Measurements from ENCODE around the gene CAMK2G.
"Not testable (repeated sequence)": the region's sequence is repeated elsewhere in the genome, so short reads cannot be mapped to it uniquely, and the experiment has no call there.

CAMK2G gene

DNA sequence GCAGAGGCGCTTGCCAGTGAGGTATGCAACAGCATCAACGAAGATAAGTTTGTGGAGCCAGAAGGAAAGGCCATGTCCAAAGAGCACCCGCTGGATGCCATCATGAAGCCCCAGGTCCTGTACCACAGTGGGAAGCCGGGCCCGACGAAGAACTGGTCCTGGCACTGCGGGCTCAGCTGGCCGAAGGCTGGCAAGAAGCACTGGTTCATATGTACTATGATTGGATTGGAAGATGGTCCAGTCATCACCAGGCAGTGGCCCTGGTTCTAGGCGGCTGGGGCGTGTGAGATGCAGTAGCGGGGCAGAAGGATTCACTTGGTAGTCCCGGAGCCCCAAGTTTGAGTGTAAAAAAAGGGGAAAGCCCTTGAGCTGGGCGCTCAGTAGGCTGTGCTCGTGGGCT is 66.9 kb downstream of the CAMK2G start:
- DNase-seq = no peak

DNA sequence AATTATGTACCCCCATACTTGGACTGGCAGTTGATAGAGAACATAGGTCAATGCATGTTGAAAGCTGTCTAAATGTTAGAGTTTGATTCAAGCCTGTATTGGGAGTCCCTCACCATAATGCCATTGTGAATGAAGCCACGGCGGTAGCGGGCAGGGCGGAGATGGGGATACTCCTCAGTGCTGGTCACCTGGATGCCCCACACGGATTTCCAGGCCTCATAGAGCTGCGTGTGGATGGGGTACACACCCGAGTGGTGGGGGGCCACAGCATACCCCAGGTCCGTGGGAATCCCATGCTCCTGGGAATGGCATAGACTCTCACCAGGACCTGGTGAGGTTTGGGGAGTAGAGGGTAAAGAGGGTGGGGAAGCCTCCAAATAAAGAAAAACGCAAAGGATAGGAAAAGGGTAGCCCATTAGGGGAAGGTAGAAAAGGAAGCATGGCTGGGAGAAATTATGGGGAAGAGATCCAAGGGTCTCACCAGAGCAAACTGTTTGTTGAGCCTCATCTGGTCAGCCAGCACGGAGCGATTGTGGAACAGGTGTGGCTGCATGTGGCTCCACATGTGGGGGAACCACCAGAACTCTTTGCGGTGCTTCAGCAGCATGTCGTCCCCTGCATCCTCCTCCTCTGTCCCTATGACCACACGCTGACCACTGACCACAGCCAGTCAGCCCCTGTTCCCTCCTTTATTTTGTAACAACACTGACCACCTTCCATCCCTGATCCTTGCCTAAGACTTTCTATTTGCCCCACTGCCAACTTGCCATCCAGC is 68.0 kb downstream of the CAMK2G start:
- no peak for DNase-seq

DNA sequence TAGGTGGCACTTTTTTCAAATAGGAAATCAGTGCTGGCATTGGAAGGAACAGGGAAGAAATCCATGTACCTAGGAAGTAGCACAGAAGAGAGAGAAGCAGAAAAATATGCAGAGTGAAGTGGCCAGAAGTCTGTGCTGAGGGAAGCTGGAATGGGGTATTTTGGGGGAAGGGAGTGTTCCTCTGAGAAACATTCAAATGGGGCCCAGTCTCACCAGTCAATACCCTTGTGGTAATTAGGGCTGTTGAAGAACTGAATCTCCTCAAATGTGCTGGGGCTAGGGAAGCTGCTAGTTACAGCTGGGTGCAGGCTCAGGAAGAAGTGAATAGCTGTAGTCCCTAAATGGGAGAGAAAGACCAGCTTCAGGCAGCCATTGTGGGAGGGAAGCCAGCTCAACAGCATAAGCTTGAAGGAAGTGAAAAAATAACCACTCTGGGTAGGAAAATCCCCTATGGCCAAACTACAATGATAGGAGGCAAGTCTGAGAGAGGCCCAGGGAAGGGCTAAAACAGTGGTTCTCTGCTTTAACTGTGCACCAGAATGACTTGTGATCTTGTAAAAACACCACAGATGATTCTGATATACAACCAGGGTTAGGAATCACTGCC is 70.6 kb downstream of the CAMK2G start:
- no peak for DNase-seq

DNA sequence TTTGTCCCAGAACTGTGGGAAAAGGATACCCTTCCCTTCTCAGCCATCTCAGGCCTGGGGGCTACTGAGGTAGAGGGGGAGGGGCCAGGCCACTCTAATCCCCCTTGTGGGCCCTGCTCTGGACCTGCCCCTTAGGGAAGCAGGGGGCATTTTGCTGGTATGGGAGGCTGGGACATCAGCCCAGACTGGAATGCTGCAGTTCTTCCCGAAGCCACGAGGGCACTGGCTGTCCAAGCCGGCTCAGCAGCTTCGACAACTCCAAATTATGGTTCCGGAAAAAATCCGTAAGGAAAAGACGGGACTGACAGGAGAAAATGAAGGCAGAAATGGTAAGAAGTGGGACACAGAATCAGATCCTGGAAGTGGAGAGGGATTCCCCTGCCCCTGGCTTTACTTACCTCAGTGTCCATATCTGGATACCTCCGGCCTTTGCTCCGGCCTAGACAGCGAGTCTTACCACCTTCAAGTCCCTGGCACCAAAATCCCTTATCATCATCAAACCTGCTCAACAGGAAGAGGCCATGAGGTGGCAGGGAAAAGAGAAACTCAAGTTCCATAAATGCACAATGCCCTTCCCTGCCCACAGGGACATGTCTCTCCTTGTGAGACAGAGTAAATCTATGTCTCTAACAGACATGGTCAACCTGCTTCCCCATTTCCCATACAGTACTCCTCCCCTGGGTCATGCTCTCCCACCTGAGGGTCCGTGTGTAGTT is 71.9 kb downstream of the CAMK2G start:
- no peak for DNase-seq

DNA sequence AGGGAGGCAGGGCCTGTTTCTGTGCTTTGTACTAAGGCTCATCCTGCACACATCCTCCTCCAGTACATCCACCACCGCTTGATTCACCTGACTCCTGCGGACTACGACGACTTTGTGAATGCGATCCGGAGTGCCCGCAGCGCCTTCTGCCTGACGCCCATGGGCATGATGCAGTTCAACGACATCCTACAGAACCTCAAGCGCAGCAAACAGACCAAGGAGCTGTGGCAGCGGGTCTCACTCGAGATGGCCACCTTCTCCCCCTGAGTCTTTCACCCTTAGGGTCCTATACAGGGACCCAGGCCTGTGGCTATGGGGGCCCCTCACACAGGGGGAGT is 73.1 kb downstream of the CAMK2G start:
- DNase-seq = no peak

DNA sequence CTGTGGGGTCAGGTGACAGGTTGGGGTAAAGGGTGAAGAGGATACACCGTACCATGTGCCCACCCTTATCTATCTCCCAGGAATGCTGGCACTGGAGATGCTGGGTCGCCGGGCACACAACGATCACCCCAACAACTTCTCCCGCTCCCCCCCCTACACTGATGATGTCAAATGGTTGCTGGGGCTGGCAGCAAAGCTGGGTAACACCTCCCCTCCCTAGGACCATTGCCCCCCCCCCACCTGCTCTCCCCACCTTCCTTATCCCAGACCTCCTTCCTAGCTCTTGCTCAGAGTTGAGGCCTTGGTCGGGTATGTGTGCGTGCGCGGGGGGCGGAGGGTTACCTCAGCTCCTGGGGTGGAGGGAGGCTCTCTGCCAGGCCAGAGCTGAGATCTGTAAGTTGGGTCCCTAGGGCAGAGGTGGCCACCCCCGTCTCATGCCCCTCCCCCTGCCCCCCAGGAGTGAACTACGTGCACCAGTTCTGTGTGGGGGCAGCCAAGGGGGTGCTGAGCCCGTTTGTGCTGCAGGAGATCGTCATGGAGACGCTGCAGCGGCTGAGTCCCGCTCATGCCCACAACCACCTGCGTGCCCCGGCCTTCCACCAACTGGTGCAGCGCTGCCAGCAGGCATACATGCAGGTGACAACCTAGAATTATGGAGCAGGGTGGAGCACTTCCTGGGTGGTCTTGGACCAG is 73.6 kb downstream of the CAMK2G start:
- DNase-seq = no peak

DNA sequence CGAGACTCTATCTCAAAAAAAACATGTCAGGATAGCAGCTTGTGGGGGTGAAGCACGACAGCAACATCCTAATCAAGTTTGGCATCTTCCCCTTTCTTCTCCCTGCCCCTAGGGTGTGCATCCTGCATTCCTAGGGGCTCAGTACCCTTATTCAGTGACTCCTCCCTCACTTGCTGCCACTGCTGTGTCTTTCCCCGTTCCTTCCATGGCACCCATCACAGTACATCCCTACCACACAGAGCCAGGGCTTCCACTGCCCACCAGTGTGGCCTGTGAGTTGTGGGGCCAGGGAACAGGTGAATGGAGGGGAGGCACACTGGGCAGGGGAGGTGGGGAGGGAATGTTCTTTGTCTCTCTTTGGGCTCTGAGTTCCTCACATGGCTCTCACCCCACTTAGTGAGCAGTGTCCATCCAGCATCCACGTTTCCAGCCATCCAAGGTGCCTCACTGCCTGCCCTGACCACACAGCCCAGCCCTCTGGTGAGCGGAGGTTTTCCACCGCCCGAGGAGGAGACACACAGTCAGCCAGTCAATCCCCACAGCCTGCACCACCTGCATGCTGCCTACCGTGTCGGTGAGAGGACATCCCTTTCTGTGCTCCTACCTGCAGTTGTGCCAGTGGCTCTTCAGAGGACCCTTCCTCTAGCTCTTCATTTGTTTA is 74.3 kb downstream of the CAMK2G start:
- DNase-seq = no peak

DNA sequence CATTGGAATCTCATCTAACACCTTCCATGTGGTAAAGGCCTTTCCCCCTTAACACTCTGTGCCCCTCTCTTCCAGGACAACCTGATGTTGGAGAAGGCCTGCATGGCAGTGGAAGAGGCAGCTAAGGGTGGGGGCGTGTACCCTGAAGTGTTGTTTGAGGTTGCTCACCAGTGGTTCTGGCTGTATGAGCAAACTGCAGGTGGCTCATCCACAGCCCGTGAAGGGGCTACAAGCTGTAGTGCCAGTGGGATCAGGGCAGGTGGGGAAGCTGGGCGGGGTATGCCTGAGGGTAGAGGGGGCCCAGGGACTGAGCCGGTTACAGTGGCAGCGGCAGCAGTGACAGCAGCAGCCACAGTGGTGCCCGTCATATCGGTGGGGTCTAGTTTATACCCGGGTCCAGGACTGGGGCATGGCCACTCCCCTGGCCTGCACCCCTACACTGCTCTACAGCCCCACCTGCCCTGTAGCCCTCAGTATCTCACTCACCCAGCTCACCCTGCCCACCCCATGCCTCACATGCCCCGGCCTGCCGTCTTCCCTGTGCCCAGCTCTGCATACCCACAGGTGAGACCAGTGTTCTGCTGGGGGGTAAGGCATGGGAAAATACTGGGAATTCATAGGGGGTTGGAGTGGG is 75.3 kb downstream of the CAMK2G start:
- DNase-seq = no peak

DNA sequence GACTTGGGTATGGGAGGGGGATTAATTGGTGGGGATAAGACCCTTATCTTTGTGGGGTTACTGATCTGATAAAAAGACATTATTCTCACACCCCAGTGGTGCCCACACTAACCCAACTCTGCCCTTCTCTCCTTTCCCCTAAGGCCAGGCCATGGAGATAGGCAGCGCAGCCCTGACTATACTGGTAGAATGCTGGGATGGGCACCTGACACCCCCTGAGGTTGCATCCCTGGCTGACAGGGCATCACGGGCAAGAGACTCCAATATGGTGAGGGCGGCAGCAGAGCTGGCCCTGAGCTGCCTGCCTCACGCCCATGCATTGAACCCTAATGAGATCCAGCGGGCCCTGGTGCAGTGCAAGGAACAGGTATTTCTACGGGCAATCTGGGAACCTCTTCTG is 76.3 kb downstream of the CAMK2G start:
- no peak for DNase-seq

DNA sequence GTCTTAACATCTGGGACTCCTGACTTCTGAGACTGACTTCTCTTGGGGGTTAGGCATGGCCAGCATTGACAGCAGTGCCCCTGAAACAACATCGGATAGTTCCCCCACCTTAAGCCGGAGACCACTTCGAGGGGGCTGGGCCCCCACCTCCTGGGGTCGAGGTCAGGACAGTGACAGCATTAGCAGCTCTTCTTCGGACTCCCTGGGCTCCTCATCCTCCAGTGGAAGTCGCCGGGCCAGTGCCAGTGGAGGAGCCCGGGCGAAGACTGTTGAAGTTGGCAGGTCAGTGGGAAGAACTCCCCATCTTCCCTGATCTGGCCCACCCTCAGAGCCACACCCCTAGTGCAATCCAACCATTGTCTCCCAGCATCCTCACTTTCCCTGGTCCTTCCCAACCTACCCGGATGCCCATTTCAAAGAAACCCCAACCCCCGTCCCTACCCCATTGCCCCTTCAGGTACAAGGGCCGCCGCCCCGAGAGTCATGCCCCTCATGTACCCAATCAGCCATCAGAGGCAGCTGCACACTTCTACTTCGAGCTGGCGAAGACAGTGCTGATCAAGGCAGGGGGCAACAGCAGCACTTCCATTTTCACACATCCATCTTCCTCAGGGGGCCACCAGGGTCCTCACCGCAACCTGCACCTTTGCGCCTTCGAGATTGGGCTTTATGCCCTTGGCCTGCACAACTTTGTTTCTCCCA is 76.9 kb downstream of the CAMK2G start:
- no peak for DNase-seq

DNA sequence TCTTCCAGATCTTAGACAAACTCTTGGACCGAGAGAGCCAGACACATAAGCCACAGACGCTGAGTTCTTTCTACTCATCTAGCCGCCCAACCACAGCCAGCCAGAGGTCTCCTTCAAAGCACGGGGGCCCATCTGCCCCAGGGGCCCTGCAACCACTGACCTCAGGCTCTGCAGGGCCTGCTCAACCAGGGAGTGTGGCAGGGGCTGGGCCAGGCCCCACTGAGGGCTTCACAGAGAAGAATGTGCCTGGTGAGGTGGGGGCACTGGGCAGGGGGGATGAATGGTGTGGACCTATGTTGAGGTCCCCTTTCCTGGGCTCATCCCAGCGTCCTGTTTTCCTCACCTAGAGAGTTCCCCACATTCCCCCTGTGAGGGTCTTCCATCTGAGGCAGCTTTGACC is 77.6 kb downstream of the CAMK2G start:
- DNase-seq = no peak

DNA sequence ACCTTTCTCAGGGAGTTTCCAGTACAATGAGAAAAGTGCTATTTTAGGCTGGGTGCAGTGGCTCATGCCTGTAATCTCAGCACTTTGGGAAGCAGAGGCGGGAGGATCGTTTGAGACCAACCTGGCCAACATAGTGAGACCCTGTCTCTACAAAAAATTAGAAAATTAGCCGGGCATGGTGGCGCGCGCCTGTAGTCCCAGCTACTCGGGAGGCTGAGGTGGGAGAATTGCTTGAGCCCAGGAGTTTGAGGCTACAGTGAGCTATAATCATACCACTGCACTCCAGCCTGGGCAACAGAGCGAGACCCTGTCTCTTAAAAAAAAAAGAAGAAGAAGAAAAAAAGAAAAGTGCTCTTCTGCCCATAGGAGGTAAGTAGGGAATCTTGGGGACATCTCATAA is 78.3 kb downstream of the CAMK2G start:
- not testable (repeated sequence) for DNase-seq

DNA sequence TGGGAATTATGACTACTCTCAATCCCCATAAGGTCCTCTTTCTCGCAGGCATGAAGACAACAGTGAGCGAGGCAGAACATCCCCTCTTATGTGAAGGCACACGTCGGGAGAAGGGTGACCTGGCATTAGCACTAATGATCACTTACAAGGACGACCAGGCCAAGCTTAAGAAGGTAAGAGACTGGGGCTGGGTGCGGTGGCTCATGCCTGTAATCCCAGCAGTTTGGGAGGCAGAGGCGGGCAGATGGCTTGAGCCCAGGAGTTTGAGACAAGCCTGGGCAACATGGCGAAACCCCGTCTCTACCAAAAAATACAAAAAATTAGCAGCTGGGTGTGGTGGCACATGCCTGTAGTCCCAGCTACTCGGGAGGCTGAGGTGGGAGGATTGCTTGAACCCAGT is 78.9 kb downstream of the CAMK2G start:
- DNase-seq = not testable (repeated sequence)

DNA sequence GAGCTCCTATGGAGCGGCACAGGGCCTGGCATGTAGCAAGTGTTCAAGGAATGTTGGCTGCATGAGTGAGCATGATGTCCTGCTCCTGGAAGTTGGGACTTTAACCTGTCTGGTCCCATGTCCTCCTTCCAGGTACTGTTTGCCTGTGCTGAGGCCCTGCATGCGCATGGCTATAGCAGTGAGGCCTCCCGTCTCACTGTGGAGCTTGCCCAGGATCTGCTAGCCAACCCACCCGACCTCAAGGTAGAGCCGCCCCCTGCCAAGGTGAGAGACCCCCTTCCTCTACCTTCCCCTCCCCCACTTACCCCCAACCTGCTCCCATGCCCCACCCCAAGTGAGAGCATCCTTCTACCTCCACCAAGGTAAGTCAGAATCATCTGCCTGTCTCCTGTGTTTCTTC is 80.9 kb downstream of the CAMK2G start:
- no peak for DNase-seq

DNA sequence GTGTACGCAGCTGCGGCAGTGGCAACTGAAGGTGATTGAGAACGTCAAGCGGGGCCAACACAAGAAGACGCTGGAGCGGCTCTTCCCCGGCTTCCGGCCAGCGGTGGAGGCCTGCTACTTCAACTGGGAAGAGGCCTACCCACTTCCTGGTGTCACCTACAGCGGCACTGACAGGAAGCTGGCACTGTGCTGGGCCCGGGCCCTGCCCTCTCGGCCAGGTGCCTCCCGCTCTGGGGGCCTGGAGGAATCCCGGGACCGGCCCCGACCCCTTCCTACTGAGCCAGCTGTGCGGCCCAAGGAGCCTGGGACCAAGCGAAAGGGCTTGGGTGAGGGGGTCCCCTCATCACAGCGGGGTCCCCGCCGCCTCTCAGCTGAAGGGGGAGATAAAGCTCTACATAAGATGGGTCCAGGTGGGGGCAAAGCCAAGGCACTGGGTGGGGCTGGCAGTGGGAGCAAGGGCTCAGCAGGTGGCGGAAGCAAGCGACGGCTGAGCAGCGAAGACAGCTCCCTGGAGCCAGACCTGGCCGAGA is 82.4 kb downstream of the CAMK2G start:
- DNase-seq = no peak

DNA sequence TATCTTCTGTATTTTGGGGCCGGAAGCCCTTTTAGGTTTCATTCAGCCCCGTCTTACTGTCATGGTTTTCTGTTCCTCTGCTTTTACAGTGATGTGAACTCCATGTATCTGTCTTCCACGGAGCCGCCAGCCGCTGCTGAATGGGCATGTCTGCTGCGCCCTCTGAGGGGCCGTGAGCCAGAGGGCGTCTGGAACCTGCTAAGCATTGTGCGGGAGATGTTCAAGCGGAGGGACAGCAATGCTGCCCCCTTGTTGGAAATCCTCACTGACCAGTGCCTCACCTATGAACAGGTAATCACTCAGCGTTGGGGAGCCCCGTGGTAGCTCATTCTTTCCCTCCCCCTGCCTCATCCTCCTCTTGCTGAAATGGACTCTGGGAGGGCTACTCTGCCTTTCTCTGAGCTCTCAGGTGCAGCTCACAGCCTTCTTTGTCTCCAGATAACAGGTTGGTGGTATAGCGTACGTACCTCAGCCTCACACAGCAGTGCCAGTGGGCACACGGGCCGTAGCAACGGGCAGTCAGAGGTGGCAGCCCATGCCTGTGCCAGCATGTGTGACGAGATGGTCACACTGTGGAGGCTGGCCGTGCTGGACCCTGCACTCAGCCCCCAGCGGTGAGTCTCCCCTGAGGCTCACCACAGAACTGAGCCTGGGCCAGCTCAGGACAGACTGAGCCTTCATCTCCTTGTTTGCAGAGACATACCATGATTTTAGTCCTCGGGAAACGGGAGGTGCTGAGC is 83.3 kb downstream of the CAMK2G start:
- DNase-seq = no peak

DNA sequence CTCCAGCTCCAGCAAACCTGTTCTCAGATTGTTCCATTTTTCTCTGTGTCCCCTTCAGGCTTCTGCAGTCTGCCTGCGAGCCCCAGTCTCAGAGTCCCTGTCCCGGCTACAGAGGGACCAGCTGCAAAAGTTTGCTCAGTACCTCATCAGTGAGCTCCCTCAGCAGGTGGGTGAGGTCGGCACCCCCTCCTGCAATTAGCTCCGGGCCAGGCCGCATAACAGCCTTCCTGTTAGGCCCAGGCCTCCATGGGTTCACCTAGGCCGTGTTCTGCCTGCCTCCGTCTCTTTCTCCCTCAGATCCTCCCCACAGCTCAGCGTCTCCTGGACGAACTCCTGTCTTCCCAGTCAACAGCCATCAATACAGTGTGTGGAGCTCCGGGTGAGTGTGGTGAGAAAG is 84.7 kb downstream of the CAMK2G start:
- DNase-seq = no peak

DNA sequence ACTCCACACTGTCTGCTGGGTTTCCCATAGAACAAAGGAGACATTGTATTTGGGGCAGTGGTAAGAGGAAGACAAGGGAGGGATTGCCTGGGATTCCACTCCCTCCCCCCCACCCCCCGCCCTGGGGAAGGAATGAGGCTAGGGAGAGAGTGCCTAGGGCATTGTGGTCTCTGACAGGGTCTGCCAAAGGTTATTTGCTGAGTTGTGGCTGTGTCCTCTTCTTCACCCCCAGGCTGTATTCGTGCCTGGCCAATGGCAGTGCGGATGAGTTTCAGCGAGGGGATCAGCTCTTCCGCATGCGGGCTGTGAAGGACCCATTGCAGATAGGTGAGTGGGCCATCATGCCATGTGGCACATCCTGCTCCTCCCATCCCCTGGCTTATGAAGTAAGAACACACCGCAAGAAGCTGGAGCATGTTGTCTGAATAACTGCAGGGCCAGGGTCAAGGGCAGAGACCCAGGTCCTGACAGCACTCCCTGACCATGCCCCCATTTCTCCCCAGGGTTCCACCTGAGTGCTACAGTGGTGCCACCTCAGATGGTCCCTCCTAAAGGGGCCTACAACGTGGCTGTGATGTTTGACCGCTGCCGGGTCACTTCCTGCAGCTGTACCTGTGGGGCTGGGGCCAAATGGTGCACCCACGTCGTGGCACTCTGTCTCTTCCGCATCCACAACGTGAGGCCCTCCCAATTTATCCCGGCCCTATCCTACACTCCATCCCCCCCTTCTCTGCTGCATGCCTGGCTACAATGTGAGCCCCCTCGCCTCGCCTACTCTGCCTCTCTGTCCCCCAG is 85.3 kb downstream of the CAMK2G start:
- no peak for DNase-seq

DNA sequence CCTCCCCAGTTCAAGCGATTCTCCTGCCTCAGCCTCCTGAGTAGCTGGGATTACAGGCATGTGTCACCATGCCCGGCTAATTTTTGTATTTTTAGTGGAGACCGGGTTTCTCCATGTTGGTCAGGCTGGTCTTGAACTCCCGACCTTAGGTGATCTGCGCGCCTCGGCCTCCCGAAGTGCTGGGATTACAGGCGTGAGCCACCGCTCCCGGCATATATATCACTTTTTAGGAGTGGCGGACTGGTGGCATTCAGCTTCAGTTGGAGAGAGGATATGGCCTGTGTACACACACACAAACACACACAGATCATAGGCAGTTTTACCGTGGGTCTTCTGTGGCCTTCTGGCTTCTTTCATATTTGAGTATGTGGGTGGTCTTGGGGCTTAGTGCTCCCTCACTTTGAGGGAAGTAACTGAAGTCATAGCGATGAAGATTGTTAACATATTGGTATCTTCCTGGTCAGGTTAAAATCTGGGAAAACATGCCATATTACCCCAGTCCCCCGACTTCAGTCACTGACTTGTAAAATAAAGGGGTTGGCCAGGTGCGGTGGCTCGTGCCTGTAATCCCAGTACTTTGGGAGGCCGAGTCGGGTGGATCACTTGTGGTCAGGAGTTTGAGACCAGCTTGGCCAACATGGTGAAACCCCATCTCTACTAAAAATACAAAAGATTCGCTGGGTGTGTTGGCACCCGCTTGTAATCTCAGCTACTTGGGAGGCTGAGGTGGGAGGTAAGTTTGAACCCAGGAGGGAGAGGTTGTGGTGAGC is 87.1 kb downstream of the CAMK2G start:
- not testable (repeated sequence) for DNase-seq
